ENCODE data around the gene ATXN10. TPM values are rescaled to one million over a fixed set of nuclear protein-coding genes. Genes with fewer than 3 reads are reported as not detected.

The ATXN10 gene
- total and polyA plus RNA-seq, 10 of the 15 experiments (the other 5 are each of a cell fraction or from before 2014, with no cell fraction given) = 29.2 to 249 (median 146) TPM

GRCh38 chr22:45731041-45731797 is 59.6 kb downstream of the ATXN10 start:
- DNase-seq (ENCODE audit: low read depth, low spot score) (no peak), FAIRE-seq (no peak), ATAC-seq (no peak)
- Histone ChIP-seq H3K4me3 (no peak overlapping the region), H3K36me3 (ENCODE audit: control insufficient read depth in 2 of 2, insufficient read depth in 2 of 2, low read length in 1 of 2) (peaks cover 1 to 5% of the 10 kb centered on the region in 2 experiments; a peak in 3 of 4 replicates), H3K79me2 (ENCODE audit: control insufficient read depth, insufficient read depth, low read length) (peaks cover 14% of the 10 kb centered on the region), H3K4me1 (ENCODE audit: control insufficient read depth, insufficient read depth, low read length) (no peaks in the 10 kb centered on the region), H3K27me3 (replicated peaks in 1 of 2; ENCODE audit: control insufficient read depth in 2 of 2, insufficient read depth in 2 of 2, low read length in 1 of 2) (no peaks in the 10 kb centered on the region), H4K20me1 (ENCODE audit: control insufficient read depth, insufficient read depth) (no peaks in the 10 kb centered on the region), H3K9me3 (replicated peaks; ENCODE audit: control insufficient read depth, insufficient read depth, low read length) (no peaks in the 10 kb centered on the region), H3K4me2 (ENCODE audit: control insufficient read depth, insufficient read depth) (no peak overlapping the region), H3K9ac (ENCODE audit: control insufficient read depth, insufficient read depth, low read length) (no peak overlapping the region), H3K27ac (ENCODE audit: control insufficient read depth, insufficient read depth) (no peak overlapping the region), H2AFZ (ENCODE audit: control insufficient read depth, low read depth, low read length) (no peak overlapping the region)
- in situ Hi-C loops (cut with MboI) = no loop called here
- CTCF ChIA-PET = interaction anchor here (0.5 to 1.4 kb wide), 5 partner anchors 9 to 144 kb away, joined by 3 to 4 read pairs (median 3); no protein-coding TSS in a partner anchor
- BruUV-seq (replicated peaks) = TSS peak; percentile 11
- WGBS (ENCODE audit: insufficient coverage, insufficient replicate concordance, low lambda C conversion rate, missing lambda C conversion rate) = 81% methylated on average over 8 of the region's 8 CpGs
- RAD21 ChIA-PET (ENCODE audit: unreplicated experiment) = interaction anchor here (0.8 kb wide), 1 partner anchor 9 kb away, joined by 3 read pairs; no protein-coding TSS in a partner anchor
- intact Hi-C loops (cut with micrococcal nuclease; ENCODE audit: unreplicated experiment) = no loop called here
- SMC1A ChIA-PET (ENCODE audit: uncharacterized antibody, unreplicated experiment) = interaction anchor here (0.6 to 3.6 kb wide), 5 partner anchors 9 to 101 kb away, joined by 3 to 16 read pairs (median 3); no protein-coding TSS in a partner anchor
- POLR2A ChIA-PET = interaction anchor here (1.2 kb wide), 1 partner anchor 30 kb away, joined by 3 read pairs; no protein-coding TSS in a partner anchor
- no peak for TF ChIP-seq RB1 (IDR thresholded peaks at IDR 0.05; ENCODE audit: borderline replicate concordance)
- no peak for TF ChIP-seq TBL1XR1 (IDR thresholded peaks at IDR 0.05; ENCODE audit: low read depth, low read length)
- TF ChIP-seq PML (IDR thresholded peaks at IDR 0.05; ENCODE audit: low read length) = no peak
- TF ChIP-seq BCL11A (IDR thresholded peaks at IDR 0.05; ENCODE audit: low read depth, low read length) = no peak
- TF ChIP-seq ETV6 (conservative IDR thresholded peaks at IDR 0.05 in 1 of 2, IDR thresholded peaks at IDR 0.05 in 1 of 2; ENCODE audit: borderline replicate concordance in 1 of 2, low read depth in 1 of 2) = no peak
- TF ChIP-seq NR2C2 (IDR thresholded peaks at IDR 0.05; ENCODE audit: borderline replicate concordance, control insufficient read depth, insufficient read length, low read depth) = no peak
- no peak for TF ChIP-seq TCF12 (IDR thresholded peaks at IDR 0.05; ENCODE audit: low read depth, low read length)
- TF ChIP-seq MXI1 (IDR thresholded peaks at IDR 0.05; ENCODE audit: low read depth, low read length) = no peak
- TF ChIP-seq SP1 (IDR thresholded peaks at IDR 0.05; ENCODE audit: low read depth, low read length) = no peak
- no peak for TF ChIP-seq MTA2 (IDR thresholded peaks at IDR 0.05; ENCODE audit: low read depth)
- no peak for TF ChIP-seq E2F4 (IDR thresholded peaks at IDR 0.05; ENCODE audit: low read depth, low read length)
- TF ChIP-seq BCLAF1 (IDR thresholded peaks at IDR 0.05) = no peak
- TF ChIP-seq PRDM15 (CRISPR knock-in tag; IDR thresholded peaks at IDR 0.05) = no peak

Data from GM12878 (cell line).